MM.1S (cell line): Measurements from ENCODE around the gene MEIS2.

Experiments used
- CTCF ChIP-seq: fragments of 300-600 bp; sonication (generic); IDR thresholded peaks from 2 replicates; pipeline ENCODE4 v1.5.1; 2016; ENCODE audit warnings: antibody characterized with exemption, low read length, mixed read lengths
- EZH2 ChIP-seq: fragments of 300-600 bp; sonication (generic); optimal IDR thresholded peaks from 2 replicates; pipeline ENCODE3; 2017; ENCODE audit warnings: low read depth, mild to moderate bottlenecking, antibody characterized with exemption, low read length, mixed read lengths
- EZH2phosphoT487 ChIP-seq: fragments of 300-600 bp; sonication (generic); IDR thresholded peaks from 2 replicates; pipeline ENCODE4 v1.6.1; 2018; ENCODE audit warnings: antibody characterized with exemption, low read length

- TF ChIP-seq CTCF: no peak
- no peak for TF ChIP-seq EZH2phosphoT487
- no peak for TF ChIP-seq EZH2
Measured at GRCh38 chr15:36886191-36886590, 214.2 kb downstream of the MEIS2 start.
